Smooth muscle cell of the coronary artery (primary cell): ENCODE results near the gene TOP1. TPM values are rescaled to one million over a fixed set of nuclear protein-coding genes. Genes with fewer than 3 reads are reported as not detected.

ENCODE experiments used
- total RNA-seq: library from RNA; depleted of rRNA; stranded (reverse); fragments of >200 nt; gene quantifications from 2 replicates; pipeline ENCODE4 v1.2.3, GENCODE V29; 2014; ENCODE audit warnings: low replicate concordance

The TOP1 gene
- 4.3 and 14.2 TPM in 2 replicates for total RNA-seq

DNA sequence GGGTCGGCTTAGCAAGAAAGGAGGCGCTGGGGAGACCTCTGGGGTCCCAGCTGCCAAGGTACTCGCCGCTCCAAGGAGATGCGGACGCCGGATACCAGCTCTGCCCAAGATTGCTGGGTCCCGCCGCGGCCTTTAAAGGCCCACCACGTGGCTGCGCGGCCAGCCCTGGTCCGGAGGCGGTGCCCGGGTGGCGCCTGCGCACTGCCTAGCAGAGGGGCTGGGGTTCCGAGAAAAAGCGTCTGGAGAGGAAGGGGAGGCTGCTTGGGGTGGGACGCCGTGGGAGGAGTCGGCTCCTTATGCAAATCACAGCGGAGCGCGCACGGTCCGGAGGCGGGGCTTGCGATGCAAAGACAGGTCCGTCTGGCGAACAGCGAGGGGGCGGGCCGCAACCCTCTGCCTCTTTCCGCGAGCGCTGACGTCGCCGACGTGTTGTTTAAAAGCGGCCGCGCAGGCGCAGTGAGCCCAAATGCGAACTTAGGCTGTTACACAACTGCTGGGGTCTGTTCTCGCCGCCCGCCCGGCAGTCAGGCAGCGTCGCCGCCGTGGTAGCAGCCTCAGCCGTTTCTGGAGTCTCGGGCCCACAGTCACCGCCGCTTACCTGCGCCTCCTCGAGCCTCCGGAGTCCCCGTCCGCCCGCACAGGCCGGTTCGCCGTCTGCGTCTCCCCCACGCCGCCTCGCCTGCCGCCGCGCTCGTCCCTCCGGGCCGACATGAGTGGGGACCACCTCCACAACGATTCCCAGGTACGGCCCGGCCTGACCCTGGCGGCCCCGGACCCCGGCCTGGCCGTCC is at the start of gene TOP1:
Gene TOP1 (plus strand): TSS at position 464 of the 791 bp plus-strand sequence. CDS start 246 bp downstream, at position 710.

DNA sequence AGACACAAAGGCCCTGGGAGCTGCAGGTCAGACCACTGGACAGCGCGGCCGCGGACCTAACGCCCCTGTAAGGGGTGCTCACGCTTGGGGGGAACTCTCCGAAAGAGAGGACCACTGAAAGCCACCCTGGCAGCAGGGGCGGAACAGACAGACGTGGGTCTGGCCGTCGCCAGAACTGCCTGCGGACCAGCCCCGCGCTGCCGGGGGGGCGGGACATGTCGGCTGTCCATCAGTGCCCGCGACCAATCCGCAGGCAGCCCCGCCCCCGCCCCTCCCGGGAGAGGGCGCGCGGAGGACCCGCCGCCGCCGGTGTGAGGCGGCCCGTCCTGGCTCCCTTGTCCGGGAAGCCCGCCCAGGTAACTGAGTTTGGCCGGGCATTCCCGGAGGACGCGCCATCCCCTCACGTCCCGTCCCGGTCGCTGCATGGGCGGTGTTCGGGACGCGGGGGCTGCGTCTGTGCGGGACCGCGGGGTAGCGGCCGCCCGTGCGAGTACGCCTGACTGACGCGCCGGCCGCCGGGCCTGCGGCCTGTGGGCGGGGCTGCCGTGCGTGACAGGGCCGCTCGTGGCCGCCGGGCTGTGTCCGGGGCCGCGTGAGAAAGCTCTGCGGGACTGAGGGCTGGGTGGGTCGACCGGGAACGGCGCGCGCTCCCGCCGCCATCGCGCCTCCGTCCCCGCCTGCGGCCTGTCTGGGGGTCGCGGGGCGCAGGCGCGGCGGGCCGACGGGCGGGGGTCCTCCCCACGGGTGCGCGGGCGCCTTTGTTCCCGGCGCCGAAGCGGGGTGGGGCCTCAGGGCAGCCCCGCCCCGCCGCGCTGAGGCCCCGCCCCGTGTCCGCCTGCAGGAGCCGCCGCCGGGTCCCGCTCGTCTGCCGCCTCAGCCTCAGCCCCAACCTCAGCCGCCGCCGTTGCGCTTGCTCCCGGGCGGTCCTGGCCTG is 108.3 kb downstream of the TOP1 start, which contains the start of gene PLCG1:
Gene PLCG1 (plus strand): TSS at position 864 of the 934 bp plus-strand sequence. CDS start 99 bp downstream, outside the sequence.

Other genes with a start within 250 kb of the TOP1 start
- 97.4 and 101 TPM in 2 replicates for gene PLCG1, start 108.7 kb downstream of the TOP1 start, total RNA-seq